ENCODE results near the gene WDR47.
"Not testable (repeated sequence)": the region's sequence is repeated elsewhere in the genome, so short reads cannot be mapped to it uniquely, and the experiment has no call there.

Gene WDR47

DNA sequence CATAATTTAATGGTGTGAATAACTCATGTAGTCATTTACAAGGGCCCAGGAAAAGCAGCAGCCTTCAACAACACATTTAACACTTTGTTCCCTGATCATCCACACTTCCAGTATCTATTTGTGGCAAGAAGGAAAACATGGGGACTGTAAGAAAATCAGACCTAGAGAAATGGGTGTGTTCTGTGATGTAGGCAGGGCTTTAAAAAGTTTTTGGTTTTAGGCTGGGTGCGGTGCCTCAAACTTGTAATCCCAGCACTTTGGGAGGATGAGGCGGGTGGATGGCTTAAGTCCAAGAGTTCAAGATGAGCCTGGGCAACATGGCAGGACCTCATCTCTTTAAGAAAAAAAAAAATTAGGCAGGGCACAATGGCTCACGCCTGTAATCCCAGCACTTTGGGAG lies 14.2 kb upstream of the WDR47 start:
- in situ Hi-C loops (cut with MboI; ENCODE audit: low sequenced_read_pairs) = no loop called here

DNA sequence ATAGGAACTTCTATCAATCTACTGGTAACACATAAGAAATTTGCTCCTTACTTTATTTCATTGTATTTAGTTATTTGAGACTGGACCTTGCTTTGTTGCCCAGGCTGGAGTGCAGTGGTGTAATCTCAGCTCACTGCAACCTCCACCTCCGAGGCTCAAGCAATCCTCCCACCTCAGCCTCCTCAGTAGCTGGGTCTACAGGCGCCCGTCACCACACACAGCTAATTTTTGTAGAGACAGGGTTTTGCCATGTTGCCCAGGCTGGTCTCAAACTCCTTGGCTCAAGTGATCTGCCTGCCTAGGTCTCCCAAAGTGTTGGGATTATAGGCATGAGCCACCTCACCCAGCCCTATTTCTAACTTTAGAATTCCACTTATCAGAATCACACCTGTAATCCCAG lies 10.2 kb upstream of the WDR47 start:
- in situ Hi-C loops (cut with MboI; ENCODE audit: low sequenced_read_pairs) = not testable (repeated sequence)

DNA sequence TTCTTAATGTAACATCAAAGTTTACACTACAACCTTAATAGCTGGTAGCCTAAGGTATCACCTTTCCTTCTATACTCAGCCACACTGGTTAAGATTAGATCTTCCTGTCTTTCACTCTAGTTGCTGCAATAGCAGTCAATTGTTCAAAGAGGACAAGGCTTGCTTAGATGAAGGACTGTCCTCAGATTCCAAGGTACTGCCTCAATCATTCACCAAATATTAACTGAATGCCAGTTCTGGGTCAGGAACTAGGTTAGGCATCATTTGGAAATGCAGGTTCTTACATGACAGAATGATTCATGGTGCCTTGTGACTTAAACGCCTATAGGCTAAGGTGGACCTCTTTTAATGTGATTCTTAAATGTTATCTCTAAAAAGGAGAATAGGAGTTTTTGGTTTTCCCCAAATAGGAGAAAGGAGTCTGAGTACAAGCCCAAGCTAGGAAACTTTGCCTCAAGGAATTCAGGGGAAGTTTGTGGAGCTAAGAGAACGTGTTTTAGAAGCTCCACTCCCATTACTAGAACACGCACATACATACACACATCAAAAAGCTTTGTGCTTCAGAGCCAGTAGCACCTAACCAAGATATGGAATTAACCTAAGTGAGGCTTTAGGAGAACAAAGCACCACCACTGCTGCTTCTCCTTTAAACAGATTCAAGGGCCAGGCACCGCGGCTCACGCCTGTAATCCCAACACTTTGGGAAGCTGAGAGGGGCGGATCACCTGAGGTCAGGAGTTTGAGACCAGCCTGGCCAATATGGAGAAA lies 8.5 kb upstream of the WDR47 start:
- in situ Hi-C loops (cut with MboI; ENCODE audit: low sequenced_read_pairs) = no loop called here

DNA sequence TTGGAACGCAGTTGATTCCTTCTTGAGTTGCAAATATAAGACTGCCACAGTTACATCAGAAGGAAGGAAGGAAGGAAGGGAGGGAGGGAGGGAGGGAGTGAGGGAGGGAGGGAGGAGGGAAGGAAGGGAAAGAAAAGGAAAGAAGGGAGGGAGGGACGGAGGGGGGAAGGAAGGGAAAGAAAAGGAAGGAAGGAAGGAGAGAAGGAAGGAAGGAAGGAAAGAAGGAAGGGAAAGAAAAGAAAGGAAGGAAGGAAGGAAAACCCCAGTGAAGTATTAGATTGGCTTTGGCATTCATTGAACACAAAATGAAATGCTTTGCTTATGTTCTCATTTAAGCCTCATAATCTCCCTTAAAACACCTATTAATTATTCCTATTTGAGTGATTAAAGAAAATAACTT lies 6.4 kb upstream of the WDR47 start:
- in situ Hi-C loops (cut with MboI; ENCODE audit: low sequenced_read_pairs) = no loop called here

DNA sequence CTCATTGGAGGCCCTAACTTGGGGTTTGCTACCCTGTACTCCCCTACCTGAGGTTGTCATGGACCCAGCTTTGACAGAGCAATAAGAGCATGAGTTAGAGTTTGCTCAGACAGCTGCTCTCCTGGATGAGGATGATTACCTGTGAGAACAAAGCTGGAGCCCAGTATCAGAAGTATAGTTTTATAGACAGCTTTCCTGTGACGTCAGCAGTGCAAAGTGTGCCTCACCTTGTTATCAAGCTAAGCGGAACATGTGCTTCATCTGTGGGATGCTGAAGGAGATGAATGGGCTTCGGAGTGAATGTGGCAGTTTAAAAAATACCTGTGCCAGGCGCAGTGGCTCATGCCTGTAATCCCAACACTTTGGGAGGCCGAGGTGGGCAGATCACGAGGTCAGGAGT lies 5.4 kb upstream of the WDR47 start:
- in situ Hi-C loops (cut with MboI; ENCODE audit: low sequenced_read_pairs) = no loop called here

DNA sequence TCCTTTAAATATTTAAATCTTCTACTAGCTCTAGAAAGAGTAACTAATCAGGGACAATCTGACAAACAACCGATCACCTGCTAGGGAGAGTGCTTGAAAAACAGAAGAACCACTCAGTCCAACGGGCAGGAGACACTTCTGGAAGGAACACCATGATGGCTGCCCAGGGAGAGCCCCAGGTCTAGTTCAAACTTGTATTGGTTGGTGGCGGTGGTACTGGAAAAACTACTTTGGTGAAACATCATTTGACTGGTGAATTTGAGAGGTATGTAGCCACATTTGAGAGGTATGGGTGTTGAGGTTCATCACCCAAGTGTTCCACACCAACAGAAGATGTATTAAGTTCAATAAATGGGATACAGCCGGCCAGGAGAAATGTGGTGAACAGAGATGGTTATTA lies 4.8 kb upstream of the WDR47 start:
- in situ Hi-C loops (cut with MboI; ENCODE audit: low sequenced_read_pairs) = no loop called here

DNA sequence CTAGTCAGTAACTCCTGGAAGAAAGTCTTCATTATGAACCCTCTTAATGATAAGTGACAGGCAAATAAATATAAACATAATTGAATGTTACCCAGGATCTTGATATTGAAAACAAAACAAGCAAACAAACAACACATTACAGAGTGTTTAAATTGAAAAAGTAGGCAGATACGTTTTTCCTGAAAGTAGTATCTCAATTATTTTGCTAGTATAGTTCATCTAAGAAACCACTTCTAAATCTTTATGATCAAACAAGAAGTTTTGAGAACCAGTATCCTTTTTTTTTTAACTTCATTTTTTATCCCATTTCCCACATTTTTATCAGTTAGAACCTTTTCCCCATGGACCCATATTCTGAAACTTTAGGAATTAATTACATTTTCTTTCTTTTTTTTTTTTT lies 3.7 kb upstream of the WDR47 start:
- in situ Hi-C loops (cut with MboI; ENCODE audit: low sequenced_read_pairs) = no loop called here

DNA sequence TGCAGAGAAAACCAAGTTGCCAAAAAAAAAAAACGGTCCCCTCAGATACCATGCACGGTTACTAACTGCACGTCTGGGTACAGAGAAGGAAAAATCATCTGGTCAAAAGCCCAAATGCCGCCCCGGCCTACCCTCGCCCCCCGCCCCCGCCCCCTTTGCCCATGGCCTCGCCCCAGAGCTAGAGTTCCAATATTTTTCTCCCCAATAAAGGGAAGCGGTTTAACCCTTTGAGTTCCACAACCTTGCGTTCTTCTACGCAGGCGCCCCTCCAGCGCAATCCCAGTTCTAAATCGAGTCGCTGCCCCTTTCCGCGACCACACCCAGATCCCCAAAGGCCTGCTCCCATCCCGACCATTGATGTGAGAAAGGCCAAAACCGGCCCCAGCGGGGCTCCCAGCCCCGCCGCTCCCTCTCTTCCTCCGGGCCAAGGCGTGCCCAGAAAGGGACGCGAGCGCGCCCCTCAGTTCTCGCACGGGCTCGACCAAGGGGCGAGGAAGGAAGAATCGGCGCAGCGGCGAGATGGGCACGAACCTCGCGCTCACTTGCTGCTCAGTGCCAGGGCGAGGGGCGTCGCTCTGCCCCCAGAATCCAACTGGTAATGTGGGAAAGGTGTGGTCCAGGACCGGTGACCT lies 797 bp downstream of the WDR47 start:
- in situ Hi-C loops (cut with MboI; ENCODE audit: low sequenced_read_pairs) = no loop called here

DNA sequence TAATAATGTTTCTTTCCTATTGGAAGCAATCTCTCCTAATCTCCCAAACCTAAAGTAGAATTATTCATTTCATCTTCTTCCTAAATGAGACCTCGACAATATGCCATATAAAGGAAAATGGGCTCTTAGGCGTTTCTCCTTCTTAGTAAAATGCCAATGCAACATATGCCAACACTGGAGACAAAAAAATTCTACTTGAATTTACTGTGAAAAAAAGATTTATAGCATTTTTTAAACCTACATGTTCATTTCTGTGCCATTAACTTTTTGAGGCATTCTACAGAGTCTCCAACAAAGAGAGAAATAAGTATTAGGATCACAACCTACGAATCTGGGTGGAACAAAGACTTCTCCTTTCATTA lies 1.3 kb downstream of the WDR47 start:
- in situ Hi-C loops (cut with MboI; ENCODE audit: low sequenced_read_pairs) = no loop called here

DNA sequence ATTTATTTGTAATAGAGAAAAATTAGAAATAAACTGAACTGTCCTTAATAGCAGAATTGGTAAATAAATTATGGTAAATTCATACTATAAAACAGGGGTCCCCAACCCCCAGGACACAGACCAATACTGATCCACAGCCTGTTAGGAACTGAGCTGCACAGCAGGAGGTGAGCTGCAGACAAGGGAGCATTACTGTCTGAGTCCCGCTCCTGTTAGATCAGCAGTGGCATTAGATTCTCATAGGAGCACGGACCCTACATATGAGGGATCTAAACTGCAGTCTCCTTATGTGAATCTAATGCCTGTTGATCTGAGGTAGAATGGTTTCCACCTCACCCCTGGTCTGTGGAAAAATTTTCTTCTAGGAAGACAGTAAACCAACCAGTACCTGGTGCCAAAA lies 7.5 kb downstream of the WDR47 start:
- in situ Hi-C loops (cut with MboI; ENCODE audit: low sequenced_read_pairs) = no loop called here

DNA sequence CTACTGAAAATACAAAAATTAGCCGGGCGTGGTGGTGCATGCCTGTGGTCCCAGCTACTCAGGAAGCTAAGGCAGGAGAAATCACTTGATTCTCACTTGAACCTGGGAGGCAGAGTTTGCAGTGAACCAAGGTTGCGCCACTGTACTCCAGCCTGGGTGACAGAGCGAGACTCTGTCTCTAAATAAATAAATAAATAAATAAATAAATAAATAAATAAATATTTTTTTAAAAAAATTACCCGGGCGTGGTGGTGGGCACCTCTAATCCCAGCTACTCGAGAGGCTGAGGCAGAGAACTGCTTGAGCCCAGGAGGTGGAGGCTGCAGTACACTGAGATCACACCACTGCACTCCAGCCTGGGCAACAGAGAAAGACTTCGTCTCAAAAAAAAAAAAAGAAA lies 12.4 kb downstream of the WDR47 start:
- in situ Hi-C loops (cut with MboI; ENCODE audit: low sequenced_read_pairs) = not testable (repeated sequence)

DNA sequence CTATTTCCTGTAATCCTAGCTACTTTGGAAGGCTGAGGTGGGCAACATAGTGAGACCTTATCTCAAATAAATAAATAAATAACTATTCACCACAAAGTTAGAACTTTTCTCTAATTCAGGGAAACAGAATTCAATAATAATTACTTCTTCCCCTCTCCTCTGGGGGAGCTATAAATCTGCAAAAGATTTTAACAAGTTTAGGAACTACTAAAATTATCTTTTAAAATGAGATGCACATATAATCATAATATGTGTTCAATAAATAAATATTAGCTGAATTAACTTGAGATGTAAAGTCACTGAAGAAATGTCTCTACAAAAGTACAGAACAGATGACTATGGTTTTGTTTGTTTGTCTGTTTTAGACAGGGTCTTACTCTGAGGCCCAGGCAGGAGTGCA lies 14.1 kb downstream of the WDR47 start:
- in situ Hi-C loops (cut with MboI; ENCODE audit: low sequenced_read_pairs) = no loop called here

DNA sequence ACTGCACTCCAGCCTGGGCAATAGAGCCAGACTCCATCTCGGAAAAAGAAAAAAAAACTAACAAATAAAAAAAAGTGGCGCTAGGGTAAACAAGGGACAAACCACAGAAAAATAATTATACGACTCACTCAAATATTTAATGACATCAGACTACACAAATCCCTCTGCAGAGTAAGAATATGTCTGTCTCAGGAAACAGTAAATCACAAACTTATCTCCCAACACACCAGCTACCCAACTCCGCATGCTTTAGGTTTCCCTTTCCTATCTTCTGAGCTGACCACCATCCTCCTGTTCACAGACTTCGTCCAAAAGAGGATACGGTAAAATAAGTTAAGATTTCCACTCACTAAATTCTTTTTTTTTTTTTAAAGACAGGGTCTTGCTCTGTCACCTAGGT lies 16.2 kb downstream of the WDR47 start:
- in situ Hi-C loops (cut with MboI; ENCODE audit: low sequenced_read_pairs) = no loop called here

DNA sequence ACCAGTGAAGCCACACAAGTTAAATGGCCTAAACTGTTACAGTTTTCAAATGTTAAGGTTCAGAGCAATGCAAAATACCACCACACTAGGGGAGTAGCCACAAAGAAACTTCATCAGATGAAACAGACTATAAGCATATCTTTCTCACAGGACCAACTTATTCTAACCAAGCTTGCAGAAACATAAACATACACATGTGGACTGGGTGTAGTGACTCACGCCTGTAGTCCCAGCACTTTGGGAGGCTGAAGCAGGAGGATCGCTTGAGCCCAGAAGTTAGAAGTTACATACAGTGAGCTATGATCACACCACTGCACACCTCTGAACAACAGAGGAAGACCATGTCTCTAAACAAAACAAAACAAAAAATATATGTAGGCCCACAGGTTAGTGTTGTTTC lies 17.3 kb downstream of the WDR47 start:
- in situ Hi-C loops (cut with MboI; ENCODE audit: low sequenced_read_pairs) = no loop called here

DNA sequence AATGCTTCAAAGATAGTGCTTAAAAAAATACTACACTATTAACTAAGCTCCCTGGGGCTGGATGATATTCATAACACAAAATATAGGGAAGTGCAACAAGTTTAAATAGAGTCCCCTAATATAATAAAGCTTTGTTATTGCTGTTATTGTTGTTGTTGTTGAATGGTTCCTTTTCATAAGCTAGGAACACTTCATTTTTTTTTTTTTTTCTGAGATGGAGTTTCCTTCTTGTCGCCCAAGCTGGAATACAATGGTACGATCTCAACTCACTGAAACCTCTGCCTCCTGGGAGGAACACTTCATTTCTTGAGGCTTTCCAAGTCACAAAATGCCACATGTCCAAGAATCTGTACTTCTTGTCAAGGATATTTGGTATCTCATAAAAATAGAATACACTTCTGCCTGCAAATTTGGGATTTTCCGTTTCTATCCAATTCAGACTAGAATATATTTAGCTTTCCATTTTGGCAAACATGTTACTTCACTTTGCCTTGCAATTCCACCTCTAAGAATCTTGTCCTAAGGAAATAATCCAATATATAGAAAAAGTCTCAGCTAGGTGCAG lies 21.1 kb downstream of the WDR47 start:
- in situ Hi-C loops (cut with MboI; ENCODE audit: low sequenced_read_pairs) = no loop called here

DNA sequence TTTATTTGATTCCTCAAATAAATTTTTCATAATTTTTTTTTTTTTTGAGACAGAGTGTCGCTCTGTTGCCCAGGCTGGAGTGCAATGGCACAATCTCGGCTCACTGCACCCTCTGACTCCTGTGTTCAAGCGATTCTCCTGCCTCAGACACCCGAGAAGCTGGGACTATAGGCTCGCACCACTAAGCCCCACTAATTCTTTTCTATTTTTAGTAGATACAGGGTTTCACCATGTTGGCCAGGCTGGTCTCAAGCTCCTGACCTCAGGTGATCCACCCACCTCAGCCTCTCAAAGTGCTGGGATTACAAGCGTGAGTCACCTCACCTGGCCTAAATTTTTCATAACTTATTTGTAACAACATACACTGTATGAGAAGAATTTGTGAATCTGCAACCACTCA lies 24.2 kb downstream of the WDR47 start:
- in situ Hi-C loops (cut with MboI; ENCODE audit: low sequenced_read_pairs) = not testable (repeated sequence)

DNA sequence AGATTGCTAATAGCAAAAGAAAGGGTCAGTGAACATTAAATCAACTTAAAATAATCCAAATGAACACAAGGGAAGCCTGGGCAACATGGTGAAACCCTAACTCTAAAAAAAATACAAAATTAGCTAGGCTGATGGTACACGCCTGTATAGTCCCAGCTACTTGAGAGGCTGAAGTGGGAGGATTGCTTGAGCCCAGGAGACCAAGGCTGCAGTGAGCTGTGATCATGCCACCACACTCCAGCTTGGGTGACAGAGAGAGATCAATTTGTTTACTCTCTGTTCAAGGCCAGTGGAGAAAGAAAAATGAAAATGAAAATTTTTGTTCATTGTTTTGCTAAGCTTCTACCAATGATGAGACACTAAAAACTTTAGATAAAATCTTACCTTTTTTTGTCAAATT lies 24.8 kb downstream of the WDR47 start:
- in situ Hi-C loops (cut with MboI; ENCODE audit: low sequenced_read_pairs) = no loop called here

DNA sequence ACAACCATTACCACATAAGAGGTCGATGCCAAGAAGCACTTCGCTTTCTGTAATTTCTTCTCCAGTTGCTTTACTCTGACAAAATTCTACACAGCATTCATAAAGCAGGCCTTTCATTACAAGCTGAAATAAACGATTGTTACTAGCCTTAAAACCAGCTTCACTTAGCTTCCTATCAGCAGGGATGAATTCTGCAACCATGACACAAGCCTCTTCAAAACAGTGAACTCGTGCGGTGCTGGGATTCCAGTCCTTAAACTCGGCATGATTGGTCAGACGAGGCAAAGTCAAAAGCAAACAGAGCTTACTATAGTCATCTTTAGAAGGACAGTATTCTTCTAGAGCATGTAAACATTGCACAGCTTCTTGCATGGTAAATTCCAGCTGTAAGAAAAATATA lies 30.6 kb downstream of the WDR47 start:
- in situ Hi-C loops (cut with MboI; ENCODE audit: low sequenced_read_pairs) = no loop called here

DNA sequence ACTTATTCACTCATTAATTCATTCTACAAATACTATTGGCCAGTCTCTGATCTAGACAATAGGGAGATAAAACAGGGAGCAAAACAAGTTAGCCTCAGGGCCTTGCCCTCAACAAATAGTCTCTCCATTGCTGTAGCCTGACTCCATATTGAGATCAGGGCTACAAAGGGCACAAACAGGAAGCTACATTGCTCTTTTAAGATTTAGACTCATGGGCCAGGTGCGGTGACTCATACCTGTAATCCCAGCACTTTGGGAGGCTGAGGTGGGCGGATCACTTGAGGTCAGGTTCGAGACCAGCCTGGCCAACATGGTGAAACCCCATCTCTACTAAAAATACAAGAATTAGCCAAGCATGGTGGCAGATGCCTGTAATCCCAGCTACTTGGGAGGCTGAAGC lies 45.3 kb downstream of the WDR47 start:
- in situ Hi-C loops (cut with MboI; ENCODE audit: low sequenced_read_pairs) = not testable (repeated sequence)

DNA sequence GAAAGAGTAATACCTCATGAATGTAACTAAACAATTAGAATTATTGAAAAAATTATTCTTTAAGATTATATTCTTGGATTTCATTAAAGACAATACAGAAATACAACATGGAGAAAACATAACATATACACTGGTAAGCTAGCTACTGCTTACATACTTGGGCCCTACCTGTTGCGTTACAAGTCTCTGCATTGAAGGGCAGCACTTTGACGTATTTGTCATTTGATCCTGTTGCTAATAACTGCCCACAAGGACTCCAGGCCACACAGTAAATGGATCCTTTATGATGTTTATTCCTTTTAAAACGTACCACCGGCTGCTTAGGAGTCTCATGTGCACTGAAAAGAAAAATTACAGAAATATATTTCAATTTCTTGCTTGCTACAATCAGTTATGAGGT lies 58.8 kb downstream of the WDR47 start:
- in situ Hi-C loops (cut with MboI; ENCODE audit: low sequenced_read_pairs) = no loop called here

DNA sequence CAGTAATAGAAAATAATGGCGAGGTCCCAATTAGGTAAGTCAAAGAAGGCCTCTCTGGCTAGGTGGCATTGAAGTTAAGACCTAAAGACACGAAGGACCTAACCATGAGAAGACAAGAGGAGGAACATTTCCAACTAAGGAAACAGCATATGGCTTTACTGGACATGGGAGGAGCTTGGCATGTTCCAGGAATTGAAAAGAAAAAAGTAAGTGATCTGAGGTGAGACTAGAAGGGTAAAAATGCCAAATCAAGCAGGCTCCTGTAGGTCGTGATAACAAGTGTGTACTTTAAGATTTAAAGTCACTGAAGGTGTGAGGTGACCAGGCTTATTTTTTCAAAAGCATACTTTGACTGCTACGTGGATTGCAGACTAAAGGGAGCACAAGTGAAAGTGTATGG lies 65.2 kb downstream of the WDR47 start:
- in situ Hi-C loops (cut with MboI; ENCODE audit: low sequenced_read_pairs) = no loop called here

DNA sequence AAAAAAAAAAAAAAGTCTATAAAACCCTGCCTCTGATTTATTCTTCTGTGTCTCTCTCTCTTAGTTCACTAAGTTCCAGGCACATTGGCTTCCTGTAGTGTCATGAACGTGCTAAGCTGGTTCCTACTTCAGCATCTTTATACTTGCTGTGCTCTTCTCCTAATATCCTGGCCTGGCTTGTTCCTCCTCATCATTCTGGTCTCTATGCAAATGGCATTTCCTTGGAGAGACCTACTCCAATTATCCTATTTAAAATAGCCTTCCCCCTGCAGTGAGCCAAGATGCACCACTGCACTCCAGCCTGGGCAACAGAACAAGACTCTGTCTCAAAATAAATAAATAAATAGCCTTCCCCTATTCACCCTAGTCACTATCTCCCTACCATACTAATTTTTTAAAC lies 69.0 kb downstream of the WDR47 start:
- in situ Hi-C loops (cut with MboI; ENCODE audit: low sequenced_read_pairs) = no loop called here

DNA sequence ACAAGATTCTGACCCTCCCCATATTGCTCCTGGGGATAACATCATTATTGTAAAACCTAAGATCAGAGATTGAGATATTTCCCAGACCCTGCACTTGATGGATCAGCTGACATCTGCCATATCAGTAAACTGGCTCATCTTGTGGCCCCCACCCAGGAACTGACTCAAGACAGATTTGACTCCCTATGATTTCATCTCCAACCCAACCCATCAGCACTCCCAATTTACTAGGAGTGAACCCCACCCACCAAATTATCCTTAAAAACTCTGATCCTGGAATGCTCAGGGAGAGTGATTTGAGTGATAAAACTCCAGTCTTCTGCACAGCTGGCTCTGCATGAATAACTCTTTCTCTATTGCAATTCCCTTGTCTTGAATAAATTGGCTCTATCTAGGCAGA lies 72.6 kb downstream of the WDR47 start:
- in situ Hi-C loops (cut with MboI; ENCODE audit: low sequenced_read_pairs) = no loop called here

Data from HL-60/S4 treated with retinoic acid at 250 ng/mL for 4 days and 3 days (cell line).